ENCODE results near the gene SMLR1.

SMLR1 gene

GRCh38 chr6:130781557-130781956, 45.6 kb upstream of the SMLR1 start:
- ATAC-seq (ENCODE audit: low read depth) (no peak), DNase-seq (ENCODE audit: low spot score) (no peak)
- no peak overlapping the region for H3K4me3 ChIP-seq (ENCODE audit: severe bottlenecking)
- H3K4me1 ChIP-seq (ENCODE audit: insufficient read depth, poor library complexity, severe bottlenecking), result no peaks in the 10 kb centered on the region
- no peaks in the 10 kb centered on the region for H3K27me3 ChIP-seq (ENCODE audit: insufficient read depth, poor library complexity, severe bottlenecking)
- no peaks in the 10 kb centered on the region for H3K36me3 ChIP-seq (ENCODE audit: low read depth)
- no peaks in the 10 kb centered on the region for H3K9me3 ChIP-seq (ENCODE audit: severe bottlenecking)
- TF ChIP-seq, protein P1, sequence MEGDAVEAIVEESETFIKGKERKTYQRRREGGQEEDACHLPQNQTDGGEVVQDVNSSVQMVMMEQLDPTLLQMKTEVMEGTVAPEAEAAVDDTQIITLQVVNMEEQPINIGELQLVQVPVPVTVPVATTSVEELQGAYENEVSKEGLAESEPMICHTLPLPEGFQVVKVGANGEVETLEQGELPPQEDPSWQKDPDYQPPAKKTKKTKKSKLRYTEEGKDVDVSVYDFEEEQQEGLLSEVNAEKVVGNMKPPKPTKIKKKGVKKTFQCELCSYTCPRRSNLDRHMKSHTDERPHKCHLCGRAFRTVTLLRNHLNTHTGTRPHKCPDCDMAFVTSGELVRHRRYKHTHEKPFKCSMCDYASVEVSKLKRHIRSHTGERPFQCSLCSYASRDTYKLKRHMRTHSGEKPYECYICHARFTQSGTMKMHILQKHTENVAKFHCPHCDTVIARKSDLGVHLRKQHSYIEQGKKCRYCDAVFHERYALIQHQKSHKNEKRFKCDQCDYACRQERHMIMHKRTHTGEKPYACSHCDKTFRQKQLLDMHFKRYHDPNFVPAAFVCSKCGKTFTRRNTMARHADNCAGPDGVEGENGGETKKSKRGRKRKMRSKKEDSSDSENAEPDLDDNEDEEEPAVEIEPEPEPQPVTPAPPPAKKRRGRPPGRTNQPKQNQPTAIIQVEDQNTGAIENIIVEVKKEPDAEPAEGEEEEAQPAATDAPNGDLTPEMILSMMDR (IDR thresholded peaks at IDR 0.05; ENCODE audit: poor library complexity, severe bottlenecking), result no peak
- no peak overlapping the region for H3K27ac ChIP-seq (ENCODE audit: poor library complexity, severe bottlenecking)

DNA sequence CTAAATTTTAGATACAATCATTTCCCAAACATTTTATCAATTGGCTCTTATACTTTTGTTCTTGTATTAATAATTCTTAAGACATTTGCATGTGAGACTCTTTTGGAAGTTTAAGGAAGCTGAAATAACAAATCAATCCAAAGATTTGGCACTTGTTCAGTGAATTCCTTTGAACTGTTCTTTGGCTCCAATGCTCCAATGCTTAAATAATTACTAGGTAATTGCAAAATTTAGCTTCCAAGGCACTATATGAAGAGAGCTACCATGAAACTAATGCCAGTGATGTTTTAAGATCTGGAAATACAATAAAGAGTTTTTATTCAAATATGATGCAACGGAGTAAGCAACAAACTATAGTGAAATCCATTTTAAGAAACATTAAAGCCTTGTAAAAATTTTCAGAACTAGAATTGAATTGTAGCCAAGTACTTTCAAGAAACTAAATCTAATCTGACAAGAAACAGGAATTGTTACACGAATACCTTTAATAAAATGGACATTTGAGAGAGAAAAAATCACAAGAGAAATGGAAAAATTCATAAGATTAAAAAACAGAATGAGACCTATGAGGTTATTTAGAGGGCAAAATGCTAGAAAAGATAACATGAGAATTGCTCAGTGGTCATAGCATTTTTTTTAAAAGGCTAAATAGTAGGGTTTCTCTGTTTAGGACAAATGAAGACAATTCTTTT, 43.6 kb upstream of the SMLR1 start:
- H3K9me3 ChIP-seq (ENCODE audit: severe bottlenecking), result no peaks in the 10 kb centered on the region
- no peak overlapping the region for H3K27ac ChIP-seq (ENCODE audit: poor library complexity, severe bottlenecking)
- H3K27me3 ChIP-seq (ENCODE audit: insufficient read depth, poor library complexity, severe bottlenecking), result no peaks in the 10 kb centered on the region
- no peak for ATAC-seq (ENCODE audit: low read depth)
- H3K4me3 ChIP-seq (ENCODE audit: severe bottlenecking), result no peak overlapping the region
- no peaks in the 10 kb centered on the region for H3K36me3 ChIP-seq (ENCODE audit: low read depth)
- no peaks in the 10 kb centered on the region for H3K4me1 ChIP-seq (ENCODE audit: insufficient read depth, poor library complexity, severe bottlenecking)
- DNase-seq (ENCODE audit: low spot score), result no peak
- TF ChIP-seq, protein P1 (IDR thresholded peaks at IDR 0.05; ENCODE audit: poor library complexity, severe bottlenecking), result no peak

- Histone ChIP-seq H3K36me3 (ENCODE audit: low read depth) (no peaks in the 10 kb centered on the region), H3K27me3 (ENCODE audit: insufficient read depth, poor library complexity, severe bottlenecking) (no peaks in the 10 kb centered on the region), H3K9me3 (ENCODE audit: severe bottlenecking) (no peaks in the 10 kb centered on the region), H3K4me3 (ENCODE audit: severe bottlenecking) (no peak overlapping the region), H3K4me1 (ENCODE audit: insufficient read depth, poor library complexity, severe bottlenecking) (no peaks in the 10 kb centered on the region), H3K27ac (ENCODE audit: poor library complexity, severe bottlenecking) (no peak overlapping the region)
- DNase-seq (ENCODE audit: low spot score), result no peak
- ATAC-seq (ENCODE audit: low read depth), result no peak
- TF ChIP-seq, protein P1 (IDR thresholded peaks at IDR 0.05; ENCODE audit: poor library complexity, severe bottlenecking), result no peak
Measured at GRCh38 chr6:130787726-130788500, 39.3 kb upstream of the SMLR1 start.

DNA sequence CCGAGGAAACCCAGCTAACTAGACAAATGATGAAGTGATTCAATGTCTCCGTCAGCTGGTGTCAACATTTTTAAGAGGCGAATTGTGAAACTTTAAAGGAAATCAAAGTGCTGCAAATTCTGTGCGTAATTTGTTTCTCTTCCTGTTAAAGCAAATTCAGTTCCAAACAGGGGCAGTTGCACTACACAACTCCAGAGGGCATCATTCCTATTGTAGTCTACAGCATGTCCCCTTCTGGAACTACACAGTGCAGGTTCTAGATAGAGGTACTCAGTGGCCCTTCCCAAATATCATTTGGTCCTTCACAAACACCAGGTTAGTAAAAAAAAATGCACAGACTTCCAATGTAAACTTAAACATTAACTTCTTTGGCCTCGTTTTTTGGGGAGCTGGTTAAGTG, 38.3 kb upstream of the SMLR1 start:
- ATAC-seq (ENCODE audit: low read depth), result no peak
- H3K27ac ChIP-seq (ENCODE audit: poor library complexity, severe bottlenecking), result no peak overlapping the region
- no peaks in the 10 kb centered on the region for H3K27me3 ChIP-seq (ENCODE audit: insufficient read depth, poor library complexity, severe bottlenecking)
- DNase-seq (ENCODE audit: low spot score), result no peak
- no peaks in the 10 kb centered on the region for H3K36me3 ChIP-seq (ENCODE audit: low read depth)
- H3K4me3 ChIP-seq (ENCODE audit: severe bottlenecking), result no peak overlapping the region
- TF ChIP-seq, protein P1 (IDR thresholded peaks at IDR 0.05; ENCODE audit: poor library complexity, severe bottlenecking), result no peak
- H3K4me1 ChIP-seq (ENCODE audit: insufficient read depth, poor library complexity, severe bottlenecking), result no peaks in the 10 kb centered on the region
- no peaks in the 10 kb centered on the region for H3K9me3 ChIP-seq (ENCODE audit: severe bottlenecking)
